GM18951 (cell line): ENCODE measurements around the gene RBM24.

ENCODE experiments used
- POLR2A ChIP-seq: IDR thresholded peaks from 4 replicates; pipeline ENCODE4 v1.6.1; 2011; ENCODE audit warnings: mild to moderate bottlenecking; ENCODE audit not compliant: insufficient read length, insufficient read depth; ENCODE audit errors: extremely low read depth
- in situ Hi-C: fragments of 300-500 bp; cut with MboI; formaldehyde crosslinking; loops from one replicate; pipeline ENCODE4 v1.12.0; 2022; ENCODE audit warnings: low sequenced_read_pairs, mixed read lengths, inconsistent platforms; ENCODE audit not compliant: unreplicated experiment

RBM24 gene

DNA sequence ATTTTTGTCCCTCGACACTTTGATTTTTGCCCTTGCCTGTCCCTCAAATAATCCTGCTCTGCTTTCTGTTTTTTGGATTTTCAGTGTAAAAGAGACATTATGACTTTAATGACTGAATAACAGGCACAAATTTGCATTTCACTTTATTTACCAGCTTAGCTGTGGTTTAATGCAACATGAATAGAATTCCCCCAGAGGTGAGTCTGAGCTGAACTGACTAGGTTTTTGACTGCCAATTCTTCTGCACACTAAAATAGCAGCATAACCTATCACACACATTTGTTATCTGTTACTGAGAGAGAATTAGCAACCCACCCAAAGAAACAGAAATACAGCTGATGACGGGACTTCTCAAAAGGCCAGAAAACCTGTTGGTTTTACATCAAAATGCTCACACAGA, 3.9 kb upstream of the RBM24 start:
- in situ Hi-C loops, result no loop called here
- no peak for TF ChIP-seq POLR2A

DNA sequence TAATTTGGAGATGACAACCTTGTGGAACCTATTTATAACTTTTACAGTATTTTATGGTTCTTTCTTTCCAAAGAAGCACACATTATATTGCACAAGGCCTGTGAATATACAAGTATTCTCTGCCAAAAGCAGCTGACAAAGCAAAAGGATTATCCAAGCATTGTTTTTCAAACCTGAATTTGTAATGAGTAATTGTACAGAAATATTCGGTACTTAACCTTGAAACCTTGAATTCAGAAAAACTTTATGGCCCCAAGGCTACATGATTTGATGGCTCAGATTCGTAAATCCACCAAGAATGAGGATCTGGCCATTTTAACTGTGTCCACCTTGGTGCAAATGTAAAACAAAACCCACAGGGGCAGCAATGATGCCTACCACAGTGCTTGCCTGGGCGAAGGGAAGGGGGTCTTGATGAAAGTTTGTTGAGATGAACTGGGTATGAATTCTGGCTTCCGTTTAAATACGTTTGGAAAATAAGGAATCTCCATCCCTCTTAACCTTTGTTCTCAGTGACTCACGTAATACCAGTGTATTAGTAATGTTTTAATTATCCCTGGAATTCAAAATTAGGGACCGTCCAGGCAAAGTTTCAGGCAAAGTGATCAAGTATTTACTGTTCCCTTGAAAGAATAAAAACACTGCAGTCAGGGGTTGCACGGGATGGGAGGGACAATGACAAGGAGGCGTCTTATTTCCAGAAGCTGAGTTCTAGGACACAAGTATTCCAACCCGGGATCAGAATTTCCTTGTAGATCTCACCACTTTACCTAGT, 2.7 kb upstream of the RBM24 start:
- TF ChIP-seq POLR2A, result no peak
- in situ Hi-C loops, result no loop called here

DNA sequence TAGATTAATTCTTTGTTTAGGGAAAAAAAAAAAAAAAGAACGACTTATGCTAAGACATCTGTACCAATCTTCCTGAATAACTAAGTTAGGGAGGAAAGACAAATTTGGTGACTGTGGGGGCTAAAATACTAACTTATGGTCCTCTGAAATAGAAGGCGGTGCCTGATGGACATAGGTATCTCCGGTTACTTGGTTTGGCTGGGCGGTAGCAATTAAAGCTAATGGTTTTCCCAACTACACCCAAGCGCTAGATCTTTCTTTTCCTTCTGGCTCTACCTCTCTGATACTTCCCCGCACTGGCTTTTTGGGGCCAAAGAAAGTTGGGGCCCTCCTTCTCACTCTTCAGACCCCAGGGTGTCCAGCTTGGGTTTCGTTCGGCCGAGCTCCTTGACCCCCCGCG, 1.0 kb upstream of the RBM24 start:
- no peak for TF ChIP-seq POLR2A
- in situ Hi-C loops, result no loop called here

DNA sequence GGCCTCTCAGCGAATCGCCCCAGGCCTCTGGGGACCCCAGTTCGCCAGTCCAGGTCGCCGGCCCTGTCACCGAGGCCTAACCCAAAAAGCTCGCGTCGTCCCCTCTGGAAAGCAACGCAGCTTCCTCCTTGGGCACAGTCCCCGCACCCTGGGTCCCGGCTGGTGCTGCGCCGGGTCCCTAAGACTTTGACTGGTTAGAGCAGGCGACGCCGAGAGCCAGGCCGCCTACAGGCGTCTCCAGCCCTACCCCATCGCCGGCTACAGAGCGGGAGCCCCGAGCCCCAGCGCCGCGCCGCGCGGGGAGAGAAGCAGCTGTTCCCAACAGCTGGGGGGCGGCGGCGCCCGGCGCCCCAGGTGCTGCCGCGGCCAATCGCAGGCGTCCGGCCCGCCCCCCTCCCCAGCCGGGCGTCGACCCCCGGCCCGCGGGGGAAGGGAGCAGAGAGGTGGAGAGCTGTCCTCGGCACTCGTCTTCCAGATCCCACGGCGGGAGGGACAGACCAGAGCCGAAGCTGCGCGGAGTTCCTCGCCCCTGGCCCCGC, 540 bp upstream of the RBM24 start:
- in situ Hi-C loops, result no loop called here
- TF ChIP-seq POLR2A, result no peak

DNA sequence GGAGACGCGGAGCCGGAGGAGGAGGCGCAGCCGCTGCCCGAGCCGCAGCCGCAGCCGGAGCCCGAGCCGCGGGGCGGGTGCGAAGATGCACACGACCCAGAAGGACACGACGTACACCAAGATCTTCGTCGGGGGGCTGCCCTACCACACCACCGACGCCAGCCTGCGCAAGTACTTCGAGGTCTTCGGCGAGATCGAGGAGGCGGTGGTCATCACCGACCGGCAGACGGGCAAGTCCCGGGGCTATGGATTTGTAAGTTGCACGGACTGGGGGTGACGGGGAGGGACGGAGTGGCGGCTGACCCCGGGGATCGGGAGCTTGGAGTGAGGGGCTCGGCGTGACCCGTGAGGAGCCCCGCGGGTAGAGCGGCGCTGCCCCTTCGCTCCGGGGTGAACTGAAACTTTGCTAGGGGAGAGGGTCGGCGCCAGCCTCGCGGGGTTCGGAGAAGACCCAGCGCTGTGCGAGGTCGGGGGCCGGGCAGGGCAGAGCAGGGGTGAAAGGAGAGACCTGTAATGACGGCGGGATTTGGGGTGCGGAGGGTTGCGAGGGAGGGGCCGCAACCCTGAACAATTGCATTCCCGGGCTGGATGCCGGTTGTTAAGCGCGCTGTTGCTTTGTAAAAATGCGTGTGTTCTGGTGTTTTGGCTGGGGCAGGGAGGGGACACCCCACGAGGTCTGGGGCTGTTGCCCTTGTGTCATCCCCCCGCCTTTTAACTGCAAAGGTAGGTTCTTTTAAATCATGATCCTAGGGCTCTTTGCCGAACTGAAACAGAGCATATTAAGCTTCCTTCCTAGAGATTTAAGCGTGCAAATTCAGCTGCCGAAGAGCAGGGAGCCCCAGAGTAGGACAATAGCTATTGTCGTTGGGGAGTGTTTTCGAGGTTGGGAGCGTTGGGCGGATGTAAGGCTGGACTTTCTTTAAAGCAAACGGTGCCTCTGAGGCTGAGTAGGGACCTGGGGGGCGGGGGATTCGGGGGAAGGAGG, 628 bp downstream of the RBM24 start:
- in situ Hi-C loops, result no loop called here

DNA sequence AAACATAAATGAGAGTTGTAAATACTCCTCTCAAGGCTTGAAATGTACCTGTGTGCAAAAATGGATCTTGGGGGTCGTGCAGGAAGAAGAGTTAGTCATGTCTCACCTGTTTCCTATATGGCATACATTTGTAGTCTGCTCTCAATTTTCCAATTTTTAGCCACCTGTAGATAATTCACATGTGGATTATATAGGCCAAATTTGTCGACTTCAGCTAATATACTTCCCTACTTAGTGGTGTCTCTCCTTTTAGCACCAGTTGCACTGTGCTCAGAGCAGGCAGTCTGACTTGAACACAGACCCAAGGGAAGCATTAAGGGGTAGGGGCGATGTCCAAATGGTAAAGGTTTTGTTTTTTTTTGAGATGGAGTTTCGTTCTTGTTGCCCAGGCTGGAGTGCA, 1.9 kb downstream of the RBM24 start:
- in situ Hi-C loops, result no loop called here
- no peak for TF ChIP-seq POLR2A

More for the DNA sequence above, 628 bp downstream of the RBM24 start:
- no peak for TF ChIP-seq POLR2A

DNA sequence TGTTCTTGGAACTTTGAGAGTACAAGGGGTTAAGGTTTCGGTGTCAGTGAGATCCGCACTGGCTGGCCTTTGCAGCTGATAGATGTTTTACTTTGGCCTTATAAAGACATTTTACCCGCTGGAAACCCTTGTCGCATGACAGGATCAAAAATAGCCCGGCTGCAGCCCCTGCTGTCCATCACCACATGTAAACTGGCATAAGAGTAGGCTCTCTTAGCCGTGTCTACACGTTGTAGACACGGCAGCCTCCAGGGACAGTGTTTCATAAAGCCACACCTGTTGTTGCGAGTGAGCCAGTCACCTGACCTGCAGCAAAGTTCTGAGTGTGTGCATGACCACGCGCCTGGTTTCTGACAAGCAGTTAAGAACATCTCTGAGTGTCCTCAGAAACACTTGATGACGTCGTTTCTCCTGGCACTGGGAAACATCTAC, 8.5 kb downstream of the RBM24 start:
- in situ Hi-C loops, result no loop called here
- TF ChIP-seq POLR2A, result no peak

DNA sequence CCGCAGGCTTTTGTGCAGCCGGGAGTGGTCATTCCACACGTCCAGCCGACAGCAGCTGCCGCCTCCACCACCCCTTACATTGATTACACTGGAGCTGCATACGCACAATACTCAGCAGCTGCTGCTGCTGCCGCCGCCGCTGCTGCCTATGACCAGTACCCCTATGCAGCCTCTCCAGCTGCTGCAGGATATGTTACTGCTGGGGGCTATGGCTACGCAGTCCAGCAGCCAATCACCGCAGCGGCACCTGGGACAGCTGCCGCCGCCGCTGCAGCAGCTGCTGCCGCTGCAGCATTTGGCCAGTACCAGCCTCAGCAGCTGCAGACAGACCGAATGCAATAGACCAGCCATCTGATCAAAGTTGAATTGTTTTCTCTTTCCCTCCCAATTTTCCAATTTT, 10.6 kb downstream of the RBM24 start:
- TF ChIP-seq POLR2A, result no peak
- in situ Hi-C loops, result no loop called here

DNA sequence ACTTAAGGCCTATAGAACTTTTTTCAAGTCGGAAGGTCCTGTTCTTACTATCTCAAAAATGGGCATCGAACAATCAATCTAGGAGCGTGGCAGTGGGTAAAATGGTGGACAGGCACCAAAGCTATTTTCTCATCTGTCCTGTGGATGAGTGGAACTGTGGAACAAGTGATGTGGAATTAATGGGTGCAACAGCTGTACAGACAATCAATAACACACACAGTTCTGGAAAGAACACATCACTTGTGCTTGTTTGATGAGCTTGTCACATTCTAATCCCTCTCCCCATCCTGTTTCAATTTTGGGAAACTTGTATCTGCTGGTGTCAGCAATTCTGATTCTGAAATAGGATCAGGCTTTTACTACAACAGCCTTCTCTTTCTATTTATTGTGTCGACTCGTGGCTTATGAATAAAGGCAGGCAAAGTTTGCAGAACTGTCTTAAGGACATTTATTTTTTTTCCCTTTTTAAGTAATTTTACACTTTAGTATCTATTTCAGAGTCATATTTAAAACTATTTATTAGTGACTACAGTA, 11.5 kb downstream of the RBM24 start:
- in situ Hi-C loops, result no loop called here
- no peak for TF ChIP-seq POLR2A

DNA sequence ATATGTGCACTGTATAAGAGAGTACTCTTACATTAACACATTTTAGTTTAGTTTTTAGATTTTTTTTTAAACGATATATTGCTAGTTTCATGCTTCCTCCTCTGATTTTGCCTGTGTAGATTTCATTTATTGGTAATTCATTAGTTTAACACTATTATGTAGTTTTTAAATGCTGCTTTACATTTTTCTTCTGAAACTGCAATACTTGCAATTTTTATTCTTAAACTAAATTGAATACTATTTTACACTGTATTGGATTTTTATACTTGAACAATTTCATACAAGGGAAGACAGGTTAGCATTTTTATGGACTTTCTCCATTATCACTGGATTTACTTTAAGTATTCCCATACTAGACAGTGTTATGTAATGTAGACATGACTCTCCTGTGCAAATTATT, 12.2 kb downstream of the RBM24 start:
- TF ChIP-seq POLR2A, result no peak
- in situ Hi-C loops, result no loop called here

DNA sequence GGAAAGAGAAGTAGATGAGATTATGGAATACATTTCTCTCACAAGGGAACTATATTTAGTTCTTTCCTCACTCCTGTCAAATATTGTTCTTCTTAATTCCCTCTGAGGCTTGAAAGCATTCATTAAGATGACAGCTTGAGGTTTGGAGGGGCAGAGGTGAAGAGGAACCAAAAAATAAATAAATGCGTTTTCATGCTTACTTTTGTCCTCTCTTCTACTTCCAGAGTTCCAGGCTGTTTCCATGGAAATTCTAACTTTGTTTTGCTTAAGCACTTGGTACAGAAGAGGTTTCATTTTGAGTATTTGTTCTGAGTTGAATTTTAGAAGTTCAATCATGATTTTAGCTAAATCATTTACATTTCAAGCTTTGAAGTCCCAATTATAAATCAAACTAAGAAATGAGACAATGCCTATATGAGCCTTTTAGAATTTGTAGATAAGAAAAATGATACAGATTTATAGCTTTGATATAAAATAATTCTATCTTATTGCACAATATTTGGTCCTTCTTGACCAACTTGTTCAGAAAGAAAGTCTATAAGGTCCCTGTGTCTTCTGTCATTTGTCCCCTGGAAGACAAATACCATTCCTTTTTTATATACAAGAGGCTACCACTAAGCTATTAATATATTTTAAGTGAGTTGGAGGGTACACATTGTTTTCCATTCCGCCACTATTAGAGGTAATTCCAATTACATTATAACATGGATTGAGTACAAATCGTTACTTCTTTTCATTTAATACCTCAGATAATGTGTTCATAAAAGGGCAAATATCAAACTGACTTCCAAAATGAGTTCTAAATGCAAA, 16.3 kb downstream of the RBM24 start:
- TF ChIP-seq POLR2A, result no peak

DNA sequence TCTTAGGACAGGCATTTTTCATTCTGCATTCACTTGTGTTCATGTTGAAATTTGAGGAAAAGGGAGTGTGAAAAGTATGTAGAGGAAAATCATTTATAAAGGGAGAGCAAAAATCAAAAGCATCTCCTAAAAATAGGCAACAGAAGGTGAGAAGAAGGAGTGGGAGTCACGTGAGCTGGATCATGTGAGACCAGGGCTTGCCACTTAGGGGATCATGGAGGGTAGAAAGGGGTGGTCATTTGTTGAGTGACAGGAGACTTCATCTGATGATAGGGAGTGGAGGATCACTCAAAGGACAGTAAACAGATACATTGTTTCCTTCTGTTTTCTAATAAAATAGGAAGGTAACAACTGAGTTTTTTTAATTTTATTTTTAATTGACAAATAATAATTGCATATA, 17.1 kb downstream of the RBM24 start:
- TF ChIP-seq POLR2A, result no peak

More for the DNA sequence above, 16.3 kb downstream of the RBM24 start:
- in situ Hi-C loops, result no loop called here

More for the DNA sequence above, 17.1 kb downstream of the RBM24 start:
- in situ Hi-C loops, result no loop called here
